Thyroid gland (tissue), 4 donors: ENCODE results near the gene OR4F6.

Experiments used
- POLR2A ChIP-seq, 2 donors: fragments of 450-650 bp; IDR thresholded peaks; one replicate each; pipeline ENCODE4 v1.6.1; 2017; ENCODE audit warnings: antibody characterized with exemption in 2 of 2, mild to moderate bottlenecking in 2 of 2, moderate library complexity in 1 of 2
- TF ChIP-seq, protein P1 (sequence below), 6 experiments: fragments of 200-600 bp in 3 of 6; fragments of 450-650 bp in 3 of 6; sonication (generic) in 3 of 6; IDR thresholded peaks; one replicate each; pipeline ENCODE4 v1.5.1; 2016 to 2019; ENCODE audit warnings: antibody characterized with exemption in 6 of 6, mild to moderate bottlenecking in 2 of 6, inconsistent platforms in 1 of 6, moderate library complexity in 1 of 6

DNA sequence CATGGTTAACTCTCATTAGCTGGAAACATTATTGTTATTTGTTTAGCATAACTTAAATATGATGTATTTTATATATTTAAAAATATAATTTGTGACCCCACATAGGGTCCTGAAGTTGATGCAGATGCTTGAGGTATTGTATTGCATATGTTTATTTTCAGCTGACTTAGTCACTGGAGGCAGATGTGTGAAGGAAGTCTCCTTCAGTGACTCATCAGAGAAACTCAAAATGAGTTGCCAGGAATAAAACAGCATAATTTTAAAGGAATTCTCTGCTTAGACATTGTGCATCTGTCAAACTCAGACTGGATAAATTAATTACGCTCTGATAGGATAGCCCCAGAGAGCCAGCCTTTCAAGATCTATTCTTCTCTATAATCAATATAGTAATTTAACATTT, 7.9 kb upstream of the OR4F6 start:
- TF ChIP-seq, protein P1, sequence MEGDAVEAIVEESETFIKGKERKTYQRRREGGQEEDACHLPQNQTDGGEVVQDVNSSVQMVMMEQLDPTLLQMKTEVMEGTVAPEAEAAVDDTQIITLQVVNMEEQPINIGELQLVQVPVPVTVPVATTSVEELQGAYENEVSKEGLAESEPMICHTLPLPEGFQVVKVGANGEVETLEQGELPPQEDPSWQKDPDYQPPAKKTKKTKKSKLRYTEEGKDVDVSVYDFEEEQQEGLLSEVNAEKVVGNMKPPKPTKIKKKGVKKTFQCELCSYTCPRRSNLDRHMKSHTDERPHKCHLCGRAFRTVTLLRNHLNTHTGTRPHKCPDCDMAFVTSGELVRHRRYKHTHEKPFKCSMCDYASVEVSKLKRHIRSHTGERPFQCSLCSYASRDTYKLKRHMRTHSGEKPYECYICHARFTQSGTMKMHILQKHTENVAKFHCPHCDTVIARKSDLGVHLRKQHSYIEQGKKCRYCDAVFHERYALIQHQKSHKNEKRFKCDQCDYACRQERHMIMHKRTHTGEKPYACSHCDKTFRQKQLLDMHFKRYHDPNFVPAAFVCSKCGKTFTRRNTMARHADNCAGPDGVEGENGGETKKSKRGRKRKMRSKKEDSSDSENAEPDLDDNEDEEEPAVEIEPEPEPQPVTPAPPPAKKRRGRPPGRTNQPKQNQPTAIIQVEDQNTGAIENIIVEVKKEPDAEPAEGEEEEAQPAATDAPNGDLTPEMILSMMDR (IDR thresholded peaks at IDR 0.05): no peak
- TF ChIP-seq POLR2A (IDR thresholded peaks at IDR 0.05): no peak
